ENCODE measurements around the gene SH3PXD2A. TPM values are rescaled to one million over a fixed set of nuclear protein-coding genes. Genes with fewer than 3 reads are reported as not detected.
A peak's percentile ranks its signal among the peaks of the same experiment; 100 is the strongest.

The SH3PXD2A gene
- total and polyA plus RNA-seq, 5 experiments from 2014 or later: 0.09 to 22.4 (median 0.50) TPM

DNA sequence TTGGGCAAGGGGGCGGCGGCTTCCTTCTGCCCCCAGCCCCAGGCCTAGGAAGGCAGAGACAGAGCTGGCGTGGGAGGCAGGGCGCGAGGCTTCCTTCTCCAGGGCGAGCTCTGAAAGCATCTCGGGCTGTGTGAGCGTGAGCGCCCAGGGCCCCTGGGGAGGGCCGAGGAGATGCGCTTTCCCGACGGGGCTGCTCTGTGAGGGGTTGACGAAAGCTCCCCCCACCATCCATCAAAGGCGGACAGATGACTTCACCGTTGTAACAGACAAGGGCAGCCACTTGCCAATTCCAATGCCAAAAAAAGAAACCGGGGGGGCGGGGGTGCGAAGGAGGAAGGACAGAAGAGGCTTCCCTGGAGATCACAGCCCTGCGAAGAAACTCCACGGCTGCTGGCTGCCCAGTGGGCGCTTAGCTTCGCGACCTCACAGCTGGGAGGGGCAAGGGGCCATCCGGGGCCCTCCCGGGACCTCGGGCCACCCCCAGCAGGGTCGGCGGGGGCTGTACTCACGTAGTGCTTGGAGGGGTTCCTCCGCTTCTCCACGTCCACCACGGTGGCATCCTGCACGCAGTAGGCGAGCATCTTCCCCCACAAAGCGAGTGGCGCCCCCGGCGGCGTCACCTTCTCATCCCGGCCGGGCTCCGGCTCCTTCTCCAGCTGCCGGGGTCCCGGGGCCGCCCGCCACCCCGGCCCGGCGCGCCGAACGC lies 537 bp downstream of the SH3PXD2A start:
- peak overlapping the region; percentile 67 to 86 (median 82) for H3K4me3 Mint-ChIP-seq
- H3K9me3 Mint-ChIP-seq: no peaks in the 10 kb centered on the region
- peaks cover 22 to 47% (median 40%) of the 10 kb centered on the region in 5 donors for H3K27me3 Mint-ChIP-seq
- ATAC-seq (peak; percentile 57 to 67), DNase-seq (peak in 2 of 10 donors; percentile 9 to 11)
- peaks cover 7 to 27% (median 19%) of the 10 kb centered on the region in 4 donors for H3K4me1 Mint-ChIP-seq
- H3K27ac Mint-ChIP-seq: peak overlapping the region in 2 of 10 donors; percentile 34 to 50
- peaks cover 0 to 5% (median 3%) of the 10 kb centered on the region in 3 donors for H3K36me3 Mint-ChIP-seq
- POLR2A ChIA-PET: interaction anchor here (0.8 kb wide), 1 partner anchor 136 kb away, joined by 6 read pairs; no protein-coding TSS in a partner anchor

DNA sequence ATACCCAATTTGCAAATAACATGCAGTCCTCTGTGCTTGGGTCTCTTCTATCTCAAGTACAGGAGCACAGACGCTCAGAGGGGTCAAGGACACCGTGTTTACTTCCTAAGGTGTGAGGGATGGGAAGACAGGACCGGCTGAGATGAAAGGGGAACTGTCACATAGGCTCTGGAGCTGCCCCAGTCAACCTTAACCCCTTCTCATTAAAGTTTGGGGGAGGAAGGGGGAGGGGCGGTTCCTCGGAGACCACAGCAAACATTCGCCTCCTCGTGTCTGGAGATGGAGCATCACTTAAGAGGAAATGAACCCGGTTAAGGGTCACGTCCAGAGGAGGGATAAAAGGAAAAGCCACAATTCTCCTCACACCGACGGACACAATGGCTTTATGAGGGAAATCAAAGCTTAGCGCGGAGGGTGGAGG lies 1.1 kb downstream of the SH3PXD2A start:
- Mint-ChIP-seq H3K36me3 (peaks cover 0 to 5% (median 3%) of the 10 kb centered on the region in 3 donors), H3K27me3 (peaks cover 22 to 52% (median 43%) of the 10 kb centered on the region in 5 donors), H3K27ac (peak overlapping the region in 4 of 10 donors; percentile 34 to 60 (median 48)), H3K4me3 (peak overlapping the region; percentile 67 to 86 (median 82)), H3K9me3 (no peaks in the 10 kb centered on the region), H3K4me1 (peaks cover 7 to 27% (median 19%) of the 10 kb centered on the region in 4 donors)
- no peak for DNase-seq
- ATAC-seq: peak in 1 of 2 donors; percentile 8
- POLR2A ChIA-PET: interaction anchor here (0.8 kb wide), 1 partner anchor 135 kb away, joined by 6 read pairs; no protein-coding TSS in a partner anchor

GRCh38 chr10:103853428-103854264 lies 1.7 kb downstream of the SH3PXD2A start:
- ATAC-seq (peak in 1 of 2 donors; percentile 10), DNase-seq (no peak)
- POLR2A ChIA-PET: no interaction called here
- H3K4me3 Mint-ChIP-seq: peak overlapping the region; percentile 55 to 86 (median 82)
- peaks cover 7 to 27% (median 20%) of the 10 kb centered on the region in 4 donors for H3K4me1 Mint-ChIP-seq
- no peak overlapping the region for H3K27ac Mint-ChIP-seq
- peaks cover 0 to 5% (median 3%) of the 10 kb centered on the region in 3 donors for H3K36me3 Mint-ChIP-seq
- no peaks in the 10 kb centered on the region for H3K9me3 Mint-ChIP-seq
- H3K27me3 Mint-ChIP-seq: peaks cover 23 to 56% (median 43%) of the 10 kb centered on the region in 5 donors

- Mint-ChIP-seq H3K9me3 (no peaks in the 10 kb centered on the region), H3K36me3 (peaks cover 0 to 5% (median 3%) of the 10 kb centered on the region in 3 donors), H3K4me3 (no peak overlapping the region), H3K4me1 (peaks cover 7 to 28% (median 22%) of the 10 kb centered on the region in 4 donors), H3K27me3 (peaks cover 26 to 62% (median 43%) of the 10 kb centered on the region in 5 donors), H3K27ac (no peak overlapping the region)
- DNase-seq: no peak
- POLR2A ChIA-PET: no interaction called here
- ATAC-seq: no peak
These were observed 2.5 kb downstream of the SH3PXD2A start for GRCh38 chr10:103852856-103853255.

GRCh38 chr10:103852189-103852711 lies 3.1 kb downstream of the SH3PXD2A start:
- Mint-ChIP-seq H3K27me3 (peaks cover 26 to 62% (median 40%) of the 10 kb centered on the region in 5 donors), H3K9me3 (no peaks in the 10 kb centered on the region), H3K4me1 (peaks cover 7 to 28% (median 22%) of the 10 kb centered on the region in 4 donors), H3K27ac (no peak overlapping the region), H3K4me3 (no peak overlapping the region), H3K36me3 (peaks cover 0 to 5% (median 3%) of the 10 kb centered on the region in 3 donors)
- DNase-seq (no peak), ATAC-seq (no peak)
- POLR2A ChIA-PET: interaction anchor here (0.7 kb wide), 1 partner anchor 269 kb away, joined by 3 read pairs; the partner anchor contains the start of gene SFR1

DNA sequence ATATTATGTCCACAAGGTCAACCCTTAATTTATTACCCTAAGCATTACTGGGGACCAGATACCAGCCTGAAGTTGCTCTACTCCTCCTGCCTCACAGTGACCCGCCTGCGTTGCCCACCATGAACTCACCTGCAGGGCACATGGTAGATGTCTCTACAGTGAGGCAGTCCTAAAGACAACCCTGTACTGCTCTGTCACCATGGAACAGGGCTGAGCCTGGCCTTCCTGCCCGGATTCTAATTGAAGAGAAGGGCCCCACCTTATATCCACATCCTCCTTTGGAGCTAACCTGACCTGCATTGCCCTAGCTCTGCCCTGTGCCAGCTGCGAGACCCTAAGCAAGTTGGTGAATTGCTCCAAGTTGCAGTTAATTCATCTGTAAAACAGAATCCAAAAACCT lies 4.1 kb downstream of the SH3PXD2A start:
- peaks cover 10 to 30% (median 26%) of the 10 kb centered on the region in 4 donors for H3K4me1 Mint-ChIP-seq
- H3K27me3 Mint-ChIP-seq: peaks cover 20 to 54% (median 30%) of the 10 kb centered on the region in 5 donors
- no peak overlapping the region for H3K27ac Mint-ChIP-seq
- no peak for ATAC-seq
- H3K36me3 Mint-ChIP-seq: no peaks in the 10 kb centered on the region
- POLR2A ChIA-PET: no interaction called here
- no peak for DNase-seq
- no peak overlapping the region for H3K4me3 Mint-ChIP-seq
- no peaks in the 10 kb centered on the region for H3K9me3 Mint-ChIP-seq

DNA sequence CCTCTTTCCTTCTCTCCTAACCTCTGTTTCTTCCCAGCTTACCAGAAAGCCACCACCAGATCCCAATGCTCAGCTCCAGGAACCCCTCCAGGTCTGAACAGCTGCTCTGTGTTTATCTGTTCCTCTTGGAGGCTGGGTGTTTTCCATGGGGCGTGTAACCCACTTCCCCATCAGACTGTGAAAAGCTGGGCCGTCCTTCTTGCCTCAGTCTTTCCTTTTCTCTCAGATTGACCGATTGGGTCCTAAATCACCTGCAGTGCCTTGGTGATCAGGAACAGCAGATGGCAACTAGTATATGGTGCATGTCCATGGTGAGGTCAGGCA lies 4.8 kb downstream of the SH3PXD2A start:
- peaks cover 17 to 33% (median 28%) of the 10 kb centered on the region in 4 donors for H3K4me1 Mint-ChIP-seq
- peaks cover 20 to 50% (median 26%) of the 10 kb centered on the region in 5 donors for H3K27me3 Mint-ChIP-seq
- no peak for ATAC-seq
- no peak overlapping the region for H3K4me3 Mint-ChIP-seq
- no peaks in the 10 kb centered on the region for H3K36me3 Mint-ChIP-seq
- POLR2A ChIA-PET: no interaction called here
- H3K27ac Mint-ChIP-seq: no peak overlapping the region
- DNase-seq: no peak
- H3K9me3 Mint-ChIP-seq: no peaks in the 10 kb centered on the region

DNA sequence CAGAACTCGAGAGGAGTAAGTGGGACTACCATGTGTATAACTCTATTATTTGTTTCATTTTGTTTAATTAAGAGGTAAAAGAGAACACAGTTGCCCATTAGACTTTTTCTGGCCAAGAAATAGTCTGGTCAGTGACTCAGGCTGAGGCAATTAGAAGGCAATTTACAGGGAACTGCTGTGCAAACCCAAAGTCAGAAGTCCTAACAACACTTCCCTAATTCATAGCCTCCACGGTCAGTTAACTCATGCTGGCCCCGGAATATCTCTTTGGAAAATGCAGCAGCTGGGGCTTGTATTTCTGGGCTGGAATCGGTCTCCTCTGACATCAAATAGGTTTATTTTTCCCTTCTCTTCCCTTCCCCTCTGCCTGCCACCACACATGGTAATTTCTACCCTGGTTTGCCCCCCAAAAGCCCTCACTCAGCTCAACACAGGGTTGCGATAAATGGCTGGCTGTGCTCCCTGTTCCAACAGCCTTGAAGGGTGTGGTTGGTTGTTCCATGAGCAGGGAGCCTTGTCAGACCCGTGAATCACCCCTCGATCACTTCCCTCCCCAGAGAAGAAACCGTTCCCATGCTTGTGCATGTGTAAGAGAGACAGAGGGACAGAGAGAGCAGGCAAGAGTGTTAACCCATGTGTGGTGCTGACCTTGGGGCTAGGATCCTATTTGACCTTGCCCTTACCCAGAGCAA lies 5.3 kb downstream of the SH3PXD2A start:
- Mint-ChIP-seq H3K9me3 (no peaks in the 10 kb centered on the region), H3K27me3 (peaks cover 20 to 50% (median 26%) of the 10 kb centered on the region in 5 donors), H3K27ac (no peak overlapping the region), H3K4me1 (peaks cover 18 to 36% (median 31%) of the 10 kb centered on the region in 4 donors), H3K4me3 (no peak overlapping the region), H3K36me3 (no peaks in the 10 kb centered on the region)
- no peak for ATAC-seq
- POLR2A ChIA-PET: no interaction called here
- DNase-seq: no peak

- POLR2A ChIA-PET: no interaction called here
- Mint-ChIP-seq H3K4me3 (no peak overlapping the region), H3K27me3 (peaks cover 15 to 44% (median 22%) of the 10 kb centered on the region in 5 donors), H3K36me3 (no peaks in the 10 kb centered on the region), H3K9me3 (no peaks in the 10 kb centered on the region), H3K27ac (no peak overlapping the region), H3K4me1 (peaks cover 13 to 33% (median 25%) of the 10 kb centered on the region in 4 donors)
- DNase-seq (no peak), ATAC-seq (no peak)
These were observed 6.0 kb downstream of the SH3PXD2A start for GRCh38 chr10:103849212-103849877.

DNA sequence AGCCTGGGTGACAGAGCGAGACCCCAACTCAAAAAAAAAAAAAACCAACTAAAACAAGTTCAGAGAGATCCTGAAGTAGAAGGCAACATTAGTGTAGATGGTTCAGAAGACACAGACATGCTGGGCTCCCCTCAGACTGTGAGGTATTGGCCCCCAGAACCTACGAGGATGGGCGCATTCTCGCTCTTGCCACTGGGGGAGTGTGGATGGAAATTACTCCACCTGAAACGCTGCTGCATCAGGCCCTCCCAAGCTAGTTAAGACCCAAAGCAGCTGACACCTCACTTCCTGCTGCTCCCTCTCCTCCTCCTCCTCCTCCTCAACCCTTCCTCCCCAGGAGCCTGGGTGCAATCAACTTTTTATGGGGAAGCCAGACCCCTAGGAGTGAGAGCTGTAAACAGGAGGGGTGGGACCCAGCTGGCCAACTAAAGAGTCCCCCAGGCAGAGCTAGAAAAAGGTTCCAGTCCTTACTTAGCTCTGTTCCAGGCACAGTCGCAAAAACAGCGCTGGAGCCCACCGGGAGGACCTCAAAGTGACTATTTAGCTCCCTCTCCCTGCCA lies 7.4 kb downstream of the SH3PXD2A start:
- Mint-ChIP-seq H3K36me3 (no peaks in the 10 kb centered on the region), H3K27ac (no peak overlapping the region), H3K9me3 (no peaks in the 10 kb centered on the region), H3K27me3 (peaks cover 5 to 31% (median 9%) of the 10 kb centered on the region in 5 donors), H3K4me3 (no peak overlapping the region), H3K4me1 (peaks cover 11 to 26% (median 20%) of the 10 kb centered on the region in 4 donors)
- no peak for DNase-seq
- ATAC-seq: peak in 1 of 2 donors; percentile 40
- POLR2A ChIA-PET: interaction anchor here (0.6 kb wide), 1 partner anchor 84 kb away, joined by 3 read pairs; no protein-coding TSS in a partner anchor

- DNase-seq: no peak
- Mint-ChIP-seq H3K9me3 (no peaks in the 10 kb centered on the region), H3K36me3 (no peaks in the 10 kb centered on the region), H3K27ac (no peak overlapping the region), H3K4me1 (peaks cover 11 to 26% (median 20%) of the 10 kb centered on the region in 4 donors), H3K27me3 (peaks cover 3 to 27% (median 7%) of the 10 kb centered on the region in 5 donors), H3K4me3 (no peak overlapping the region)
- POLR2A ChIA-PET: no interaction called here
- ATAC-seq: no peak
These were observed 8.0 kb downstream of the SH3PXD2A start for GRCh38 chr10:103847346-103847745.

Measured in naive thymus-derived CD8-positive, alpha-beta T cell (primary cell).